Suprapubic skin (tissue), 4 donors: ENCODE results near the gene TAOK2. TPM values are rescaled to one million over a fixed set of nuclear protein-coding genes. Genes with fewer than 3 reads are reported as not detected.

Source experiments
- DNase-seq, 2 donors: peaks; one replicate each; pipeline ENCODE4 v3.0.0-alpha.2; 2019; ENCODE audit warnings: low spot score in 2 of 2
- H3K27ac ChIP-seq: fragments of 200-600 bp; sonication (generic); one replicate; pipeline ENCODE4 v1.5.1; 2019
- H3K27me3 ChIP-seq: fragments of 200-600 bp; sonication (generic); one replicate; pipeline ENCODE4 v1.5.1; 2019
- H3K36me3 ChIP-seq: fragments of 200-600 bp; sonication (generic); one replicate; pipeline ENCODE4 v1.5.1; 2019
- H3K4me1 ChIP-seq: fragments of 200-600 bp; sonication (generic); one replicate; pipeline ENCODE4 v1.5.1; 2019
- H3K4me3 ChIP-seq: fragments of 200-600 bp; sonication (generic); one replicate; pipeline ENCODE4 v1.5.1; 2019; ENCODE audit warnings: mild to moderate bottlenecking
- H3K9me3 ChIP-seq: fragments of 200-600 bp; sonication (generic); one replicate; pipeline ENCODE4 v1.5.1; 2019
- CTCF ChIP-seq, 2 donors: fragments of 200-600 bp in 1 of 2; fragments of 450-650 bp in 1 of 2; sonication (generic) in 1 of 2; IDR thresholded peaks; one replicate each; pipeline ENCODE4 v1.5.1; 2016 to 2019; ENCODE audit warnings: antibody characterized with exemption in 2 of 2, mild to moderate bottlenecking in 1 of 2, moderate library complexity in 1 of 2
- EP300 ChIP-seq: sonication (generic); formaldehyde crosslinking; IDR thresholded peaks from one replicate; pipeline ENCODE4 v1.6.1; 2017; ENCODE audit warnings: antibody characterized with exemption
- POLR2A ChIP-seq, 2 donors: fragments of 450-650 bp; IDR thresholded peaks; one replicate each; pipeline ENCODE4 v1.6.1; 2017; ENCODE audit warnings: antibody characterized with exemption in 2 of 2, mild to moderate bottlenecking in 2 of 2, moderate library complexity in 2 of 2
- POLR2AphosphoS5 ChIP-seq, 3 donors: sonication (generic); formaldehyde crosslinking; IDR thresholded peaks; one replicate each; pipeline ENCODE4 v1.6.1; 2017; ENCODE audit warnings: antibody characterized with exemption in 3 of 3
- WGBS: methylation state at CpG from one replicate; pipeline ENCODE4 v1.1.5; 2018; 5-methylcytosine and 5-hydroxymethylcytosine counted together
- total RNA-seq, 4 donors: library from RNA; depleted of rRNA; stranded (reverse); fragments of >200 nt; gene quantifications; one replicate each; pipeline ENCODE4 v1.1.0, GENCODE V29; 2016

The TAOK2 gene
- total RNA-seq, 4 donors from 2014 or later: 29.1 to 54.4 (median 39.1) TPM

GRCh38 chr16:30030011-30030685 lies 56.5 kb downstream of the TAOK2 start:
- Histone ChIP-seq H3K4me1 (peaks cover 8% of the 10 kb centered on the region), H3K27ac (no peak overlapping the region), H3K27me3 (peaks cover 92% of the 10 kb centered on the region), H3K4me3 (no peak overlapping the region), H3K9me3 (no peaks in the 10 kb centered on the region), H3K36me3 (no peaks in the 10 kb centered on the region)
- 31% methylated on average over 23 of the region's 23 CpGs for WGBS
- no peak for DNase-seq
- no peak for TF ChIP-seq CTCF (IDR thresholded peaks at IDR 0.05)
- no peak for TF ChIP-seq EP300
- TF ChIP-seq POLR2AphosphoS5 (IDR thresholded peaks at IDR 0.05): no peak
- no peak for TF ChIP-seq POLR2A (IDR thresholded peaks at IDR 0.05)

- no peaks in the 10 kb centered on the region for H3K36me3 ChIP-seq
- H3K27ac ChIP-seq: no peak within 1 kb of the TSS
- DNase-seq: no peak
- 4% methylated on average over 24 of the region's 27 CpGs for WGBS
- H3K4me1 ChIP-seq: peaks cover 8% of the 10 kb centered on the region
- H3K27me3 ChIP-seq: peaks cover 88% of the 10 kb centered on the region
- no peak for TF ChIP-seq CTCF (IDR thresholded peaks at IDR 0.05)
- no peak for TF ChIP-seq POLR2A (IDR thresholded peaks at IDR 0.05)
- no peak for TF ChIP-seq POLR2AphosphoS5 (IDR thresholded peaks at IDR 0.05)
- no peak for TF ChIP-seq EP300
- H3K9me3 ChIP-seq: no peaks in the 10 kb centered on the region
- no peak within 1 kb of the TSS for H3K4me3 ChIP-seq
These were observed 57.3 kb downstream of the TAOK2 start, which contains the start of gene TLCD3B for GRCh38 chr16:30030841-30031413. Gene TLCD3B, minus strand, starts transcription at chr16:30031271. Its CDS starts 744 bp downstream, at chr16:30030527.

GRCh38 chr16:30031477-30031918 lies 57.8 kb downstream of the TAOK2 start:
- Histone ChIP-seq H3K4me3 (no peak overlapping the region), H3K36me3 (no peaks in the 10 kb centered on the region), H3K9me3 (no peaks in the 10 kb centered on the region), H3K27ac (no peak overlapping the region), H3K4me1 (peaks cover 8% of the 10 kb centered on the region), H3K27me3 (peaks cover 82% of the 10 kb centered on the region)
- WGBS: 19% methylated on average over 5 of the region's 11 CpGs
- TF ChIP-seq POLR2AphosphoS5 (IDR thresholded peaks at IDR 0.05) (no peak), POLR2A (IDR thresholded peaks at IDR 0.05) (no peak), CTCF (IDR thresholded peaks at IDR 0.05) (no peak), EP300 (no peak)
- DNase-seq: no peak

- H3K27ac ChIP-seq: no peak overlapping the region
- H3K27me3 ChIP-seq: peaks cover 76% of the 10 kb centered on the region
- WGBS: 28% methylated on average over 12 of the region's 12 CpGs
- peaks cover 8% of the 10 kb centered on the region for H3K4me1 ChIP-seq
- no peaks in the 10 kb centered on the region for H3K9me3 ChIP-seq
- no peaks in the 10 kb centered on the region for H3K36me3 ChIP-seq
- no peak overlapping the region for H3K4me3 ChIP-seq
- TF ChIP-seq POLR2A (IDR thresholded peaks at IDR 0.05) (no peak), POLR2AphosphoS5 (IDR thresholded peaks at IDR 0.05) (no peak), CTCF (IDR thresholded peaks at IDR 0.05) (peak; percentile 22 to 62), EP300 (no peak)
- DNase-seq: no peak
These were observed 58.6 kb downstream of the TAOK2 start for GRCh38 chr16:30032083-30032819.

- Histone ChIP-seq H3K27ac (no peak overlapping the region), H3K27me3 (peaks cover 68% of the 10 kb centered on the region), H3K9me3 (no peaks in the 10 kb centered on the region), H3K4me1 (peaks cover 8% of the 10 kb centered on the region), H3K36me3 (no peaks in the 10 kb centered on the region), H3K4me3 (no peak overlapping the region)
- DNase-seq: no peak
- TF ChIP-seq POLR2A (IDR thresholded peaks at IDR 0.05): no peak
- no peak for TF ChIP-seq EP300
- TF ChIP-seq CTCF (IDR thresholded peaks at IDR 0.05): no peak
- TF ChIP-seq POLR2AphosphoS5 (IDR thresholded peaks at IDR 0.05): no peak
- 77% methylated on average over 7 of the region's 7 CpGs for WGBS
These were observed 59.6 kb downstream of the TAOK2 start for GRCh38 chr16:30033270-30033669.
